Lower leg skin (tissue), 3 donors: ENCODE data around the gene TSPYL6.

Experiments used
- POLR2A ChIP-seq, 2 donors: fragments of 450-650 bp; IDR thresholded peaks; one replicate each; pipeline ENCODE4 v1.6.1; 2016 to 2017; ENCODE audit warnings: antibody characterized with exemption in 2 of 2, mild to moderate bottlenecking in 1 of 2, moderate library complexity in 1 of 2
- TF ChIP-seq, protein P1 (sequence below), 3 donors: fragments of 450-650 bp; IDR thresholded peaks; one replicate each; pipeline ENCODE4 v1.5.1; 2016; ENCODE audit warnings: antibody characterized with exemption in 3 of 3, mild to moderate bottlenecking in 3 of 3, moderate library complexity in 2 of 3

- TF ChIP-seq, protein P1, sequence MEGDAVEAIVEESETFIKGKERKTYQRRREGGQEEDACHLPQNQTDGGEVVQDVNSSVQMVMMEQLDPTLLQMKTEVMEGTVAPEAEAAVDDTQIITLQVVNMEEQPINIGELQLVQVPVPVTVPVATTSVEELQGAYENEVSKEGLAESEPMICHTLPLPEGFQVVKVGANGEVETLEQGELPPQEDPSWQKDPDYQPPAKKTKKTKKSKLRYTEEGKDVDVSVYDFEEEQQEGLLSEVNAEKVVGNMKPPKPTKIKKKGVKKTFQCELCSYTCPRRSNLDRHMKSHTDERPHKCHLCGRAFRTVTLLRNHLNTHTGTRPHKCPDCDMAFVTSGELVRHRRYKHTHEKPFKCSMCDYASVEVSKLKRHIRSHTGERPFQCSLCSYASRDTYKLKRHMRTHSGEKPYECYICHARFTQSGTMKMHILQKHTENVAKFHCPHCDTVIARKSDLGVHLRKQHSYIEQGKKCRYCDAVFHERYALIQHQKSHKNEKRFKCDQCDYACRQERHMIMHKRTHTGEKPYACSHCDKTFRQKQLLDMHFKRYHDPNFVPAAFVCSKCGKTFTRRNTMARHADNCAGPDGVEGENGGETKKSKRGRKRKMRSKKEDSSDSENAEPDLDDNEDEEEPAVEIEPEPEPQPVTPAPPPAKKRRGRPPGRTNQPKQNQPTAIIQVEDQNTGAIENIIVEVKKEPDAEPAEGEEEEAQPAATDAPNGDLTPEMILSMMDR (IDR thresholded peaks at IDR 0.05), result no peak
- TF ChIP-seq POLR2A (IDR thresholded peaks at IDR 0.05), result no peak
These were observed 5.5 kb upstream of the TSPYL6 start for GRCh38 chr2:54261537-54261936.
